ENCODE data around the gene NKD1. TPM values are rescaled to one million over a fixed set of nuclear protein-coding genes. Genes with fewer than 3 reads are reported as not detected.

NKD1 gene
- total RNA-seq, 1 experiment from 2014 or later, result 0.02 TPM

- DNase-seq, result no peak
- H3K9me3 ChIP-seq (replicated peaks), result no peaks in the 10 kb centered on the region
- no peak overlapping the region for H3K27ac ChIP-seq
These were observed 50.2 kb downstream of the NKD1 start for GRCh38 chr16:50598256-50598894.

GRCh38 chr16:50598936-50599361 is 50.8 kb downstream of the NKD1 start:
- no peak for DNase-seq
- no peak overlapping the region for H3K4me3 ChIP-seq
- H3K27me3 ChIP-seq, result peaks cover 27% of the 10 kb centered on the region; the same call in 1 of the 2 replicates
- H3K36me3 ChIP-seq, result no peaks in the 10 kb centered on the region
- no peaks in the 10 kb centered on the region for H3K4me1 ChIP-seq
- H3K9me3 ChIP-seq (replicated peaks), result no peaks in the 10 kb centered on the region
- no peak overlapping the region for H3K27ac ChIP-seq

More at GRCh38 chr16:50598256-50598894, 50.2 kb downstream of the NKD1 start:
- Histone ChIP-seq H3K36me3 (no peaks in the 10 kb centered on the region), H3K4me1 (no peaks in the 10 kb centered on the region), H3K4me3 (no peak overlapping the region), H3K27me3 (peaks cover 30% of the 10 kb centered on the region; the same call in 1 of the 2 replicates)

DNA sequence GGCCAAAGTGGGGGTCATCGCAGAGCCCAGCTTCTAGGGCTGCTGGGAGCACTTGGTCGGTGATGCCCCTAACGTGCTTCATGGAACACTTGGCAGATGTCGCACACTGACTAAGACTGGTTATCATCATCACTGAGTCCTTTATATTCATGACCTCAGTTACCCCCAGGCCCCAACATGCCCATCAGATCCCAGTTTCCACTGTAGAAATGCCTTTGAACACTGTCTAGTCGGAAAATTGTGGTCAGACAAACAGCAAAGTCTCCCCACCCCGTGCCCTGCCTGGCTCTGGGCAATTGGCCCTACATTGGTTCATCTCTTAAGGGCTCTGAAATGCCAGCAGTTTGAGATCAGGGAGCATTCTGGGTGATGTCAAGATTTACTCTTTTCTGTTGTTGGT is 51.3 kb downstream of the NKD1 start:
- Histone ChIP-seq H3K4me3 (no peak overlapping the region), H3K27me3 (peaks cover 27% of the 10 kb centered on the region; the same call in 1 of the 2 replicates), H3K9me3 (replicated peaks) (no peaks in the 10 kb centered on the region), H3K36me3 (no peaks in the 10 kb centered on the region), H3K4me1 (no peaks in the 10 kb centered on the region), H3K27ac (no peak overlapping the region)
- no peak for DNase-seq

GRCh38 chr16:50600582-50601283 is 52.5 kb downstream of the NKD1 start:
- Histone ChIP-seq H3K27me3 (peaks cover 27% of the 10 kb centered on the region; the same call in 1 of the 2 replicates), H3K4me3 (no peak overlapping the region), H3K4me1 (no peaks in the 10 kb centered on the region), H3K36me3 (no peaks in the 10 kb centered on the region), H3K27ac (no peak overlapping the region), H3K9me3 (replicated peaks) (no peaks in the 10 kb centered on the region)
- DNase-seq, result no peak

DNA sequence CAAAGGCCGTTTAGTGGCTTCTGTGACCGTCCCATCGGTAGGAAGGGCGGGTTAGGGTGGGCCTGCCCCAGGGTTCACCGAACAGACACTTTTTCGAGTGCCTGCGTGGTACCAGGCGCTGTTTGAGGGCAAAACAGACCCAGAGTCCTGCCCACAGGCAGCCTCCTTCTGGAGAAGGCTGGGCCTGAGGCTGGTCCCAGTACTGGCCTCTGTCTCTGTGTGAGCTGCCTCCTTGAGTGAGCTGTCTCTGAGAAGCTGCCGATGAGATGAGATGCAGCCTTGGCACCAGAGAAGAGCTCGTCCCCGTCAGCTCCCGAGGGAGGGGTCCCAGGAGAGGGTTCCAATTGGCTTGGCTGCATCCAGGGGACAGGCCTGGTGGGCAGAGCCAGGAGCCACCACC is 53.1 kb downstream of the NKD1 start:
- Histone ChIP-seq H3K36me3 (no peaks in the 10 kb centered on the region), H3K4me3 (no peak overlapping the region), H3K9me3 (replicated peaks) (no peaks in the 10 kb centered on the region), H3K27ac (no peak overlapping the region), H3K27me3 (peaks cover 27% of the 10 kb centered on the region; the same call in 1 of the 2 replicates), H3K4me1 (no peaks in the 10 kb centered on the region)
- no peak for DNase-seq

GRCh38 chr16:50602126-50602525 is 53.9 kb downstream of the NKD1 start:
- DNase-seq, result no peak
- Histone ChIP-seq H3K4me3 (no peak overlapping the region), H3K36me3 (no peaks in the 10 kb centered on the region), H3K9me3 (replicated peaks) (no peaks in the 10 kb centered on the region), H3K27ac (no peak overlapping the region), H3K27me3 (peaks cover 27% of the 10 kb centered on the region; the same call in 1 of the 2 replicates), H3K4me1 (no peaks in the 10 kb centered on the region)

DNA sequence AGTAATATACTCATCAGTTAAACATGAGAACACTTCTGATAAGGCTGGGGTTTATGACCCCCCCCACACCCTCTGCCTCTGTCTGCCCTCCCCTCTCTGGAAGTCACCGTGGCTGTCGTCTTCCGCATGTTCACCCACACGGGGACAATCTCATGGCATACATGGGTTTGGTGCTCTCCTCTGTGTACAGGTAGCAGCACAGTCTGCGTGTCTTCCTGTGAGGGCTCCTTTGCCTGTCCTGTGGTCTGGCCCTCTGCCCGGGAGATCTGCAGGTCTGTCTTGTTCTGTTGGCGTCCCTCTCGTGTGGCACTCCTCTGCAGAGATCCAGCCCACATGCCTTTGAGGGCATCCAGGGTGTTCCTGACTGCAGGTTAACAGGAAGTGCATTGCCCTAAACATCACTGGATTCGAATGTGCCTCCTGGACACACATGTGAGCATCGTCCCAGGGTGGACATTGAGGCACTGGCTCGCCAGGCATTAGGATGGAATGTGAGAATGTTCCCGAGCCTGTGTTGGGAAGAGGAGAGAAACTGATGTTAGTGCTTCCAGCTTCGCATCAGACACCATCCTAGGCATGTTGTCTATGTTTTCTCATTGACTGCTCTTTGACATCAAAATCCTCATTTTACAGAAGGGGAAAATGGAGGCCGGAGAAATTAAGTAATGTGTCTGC is 54.5 kb downstream of the NKD1 start:
- Histone ChIP-seq H3K27ac (no peak overlapping the region), H3K27me3 (peaks cover 24% of the 10 kb centered on the region; the same call in 1 of the 2 replicates), H3K4me3 (no peak overlapping the region), H3K4me1 (no peaks in the 10 kb centered on the region), H3K9me3 (replicated peaks) (no peaks in the 10 kb centered on the region), H3K36me3 (no peaks in the 10 kb centered on the region)
- DNase-seq, result no peak

DNA sequence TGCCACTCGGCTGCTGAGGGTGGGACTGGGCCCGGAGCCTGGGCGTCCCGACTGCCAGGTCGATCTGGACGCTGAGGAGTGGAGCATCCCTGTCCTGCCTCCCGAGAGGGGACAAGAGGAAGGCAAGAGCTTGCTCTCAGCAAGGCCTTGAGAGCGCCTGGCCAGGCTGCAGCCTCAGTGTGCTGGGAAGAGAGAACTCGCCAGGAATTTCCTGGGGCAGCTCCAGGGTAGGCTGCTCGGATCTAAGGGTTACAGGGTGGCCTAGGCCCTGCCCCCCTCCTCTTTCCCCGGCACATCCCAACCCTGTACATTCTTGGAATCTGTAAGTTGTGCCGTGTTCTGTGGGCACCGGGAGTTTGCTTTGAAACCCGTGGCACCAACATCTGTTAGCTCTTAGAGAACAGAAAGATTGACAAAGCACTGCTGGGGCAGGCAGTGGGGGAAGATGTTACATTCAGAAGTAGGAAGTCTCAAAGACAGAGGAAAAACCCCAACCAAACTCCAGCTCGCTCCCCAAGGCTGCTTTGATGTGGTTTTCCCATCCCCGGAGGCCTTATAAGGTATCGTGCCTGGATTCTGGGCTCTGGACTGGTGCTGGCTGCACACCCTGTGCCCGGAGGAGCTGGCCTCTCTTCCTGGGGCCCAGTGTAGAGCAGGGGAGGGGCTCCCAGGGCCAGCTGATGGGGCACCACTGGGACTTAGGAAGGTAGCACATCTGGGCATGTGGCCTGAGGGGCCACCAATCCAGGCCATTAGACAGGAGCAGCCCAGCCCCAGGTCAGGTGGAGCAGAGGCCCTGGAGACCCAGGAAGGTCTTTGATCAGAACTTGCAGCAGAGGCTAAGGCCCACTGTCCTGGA is 55.2 kb downstream of the NKD1 start:
- Histone ChIP-seq H3K36me3 (no peaks in the 10 kb centered on the region), H3K9me3 (replicated peaks) (no peaks in the 10 kb centered on the region), H3K4me3 (no peak overlapping the region), H3K27ac (no peak overlapping the region), H3K4me1 (no peaks in the 10 kb centered on the region), H3K27me3 (peaks cover 21% of the 10 kb centered on the region; the same call in 1 of the 2 replicates)
- peak in 1 of 2 experiments; percentile 28 for DNase-seq

DNA sequence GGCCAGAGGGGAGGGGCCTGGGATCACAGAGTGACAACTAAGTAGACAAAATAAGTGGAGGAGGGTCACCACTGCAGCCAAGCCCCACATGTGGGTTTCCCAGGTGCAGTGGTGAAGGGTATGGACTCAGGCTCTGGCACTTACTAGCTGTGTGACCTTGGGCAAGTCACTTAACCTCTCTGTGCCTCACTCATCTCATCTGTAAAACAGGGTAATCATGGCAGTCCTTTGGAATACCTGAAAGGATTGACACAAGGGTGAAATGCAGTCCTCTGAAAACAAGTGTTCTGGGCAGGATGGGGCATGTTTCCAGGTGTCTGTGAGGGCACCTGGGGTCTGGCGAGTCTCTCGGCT is 55.8 kb downstream of the NKD1 start:
- no peak overlapping the region for H3K27ac ChIP-seq
- H3K36me3 ChIP-seq, result no peaks in the 10 kb centered on the region
- peaks cover 20% of the 10 kb centered on the region; the same call in 1 of the 2 replicates for H3K27me3 ChIP-seq
- no peaks in the 10 kb centered on the region for H3K4me1 ChIP-seq
- H3K4me3 ChIP-seq, result no peak overlapping the region
- H3K9me3 ChIP-seq (replicated peaks), result no peaks in the 10 kb centered on the region
- no peak for DNase-seq

GRCh38 chr16:50604610-50605009 is 56.4 kb downstream of the NKD1 start:
- Histone ChIP-seq H3K9me3 (replicated peaks) (no peaks in the 10 kb centered on the region), H3K27ac (no peak overlapping the region), H3K4me3 (no peak overlapping the region), H3K27me3 (peaks cover 20% of the 10 kb centered on the region; the same call in 1 of the 2 replicates), H3K4me1 (no peaks in the 10 kb centered on the region), H3K36me3 (no peaks in the 10 kb centered on the region)
- no peak for DNase-seq

GRCh38 chr16:50605733-50606430 is 57.7 kb downstream of the NKD1 start:
- no peak for DNase-seq
- Histone ChIP-seq H3K4me1 (no peaks in the 10 kb centered on the region), H3K4me3 (no peak overlapping the region), H3K27me3 (peaks cover 13% of the 10 kb centered on the region; the same call in 1 of the 2 replicates), H3K9me3 (replicated peaks) (no peaks in the 10 kb centered on the region), H3K36me3 (no peaks in the 10 kb centered on the region), H3K27ac (no peak overlapping the region)

GRCh38 chr16:50606431-50607050 is 58.3 kb downstream of the NKD1 start:
- Histone ChIP-seq H3K9me3 (replicated peaks) (no peaks in the 10 kb centered on the region), H3K4me3 (no peak overlapping the region), H3K27me3 (peaks cover 18% of the 10 kb centered on the region; the same call in 1 of the 2 replicates), H3K4me1 (no peaks in the 10 kb centered on the region), H3K27ac (no peak overlapping the region), H3K36me3 (no peaks in the 10 kb centered on the region)
- DNase-seq, result no peak

GRCh38 chr16:50607051-50607431 is 58.8 kb downstream of the NKD1 start:
- Histone ChIP-seq H3K4me1 (no peaks in the 10 kb centered on the region), H3K27ac (no peak overlapping the region), H3K36me3 (no peaks in the 10 kb centered on the region), H3K4me3 (no peak overlapping the region), H3K9me3 (replicated peaks) (no peaks in the 10 kb centered on the region), H3K27me3 (peaks cover 20% of the 10 kb centered on the region; the same call in 1 of the 2 replicates)
- no peak for DNase-seq

All from SJCRH30 (cell line).